PC-9 (cell line): ENCODE results near the gene ARHGEF3.

Source experiments
- CTCF ChIP-seq: fragments of 200-600 bp; sonication (generic); conservative IDR thresholded peaks from 2 replicates; pipeline ENCODE4 v1.6.1; 2017; ENCODE audit warnings: mixed run types, antibody characterized with exemption, mild to moderate bottlenecking, moderate library complexity
- EZH2 ChIP-seq: fragments of 200-600 bp; sonication (generic); IDR thresholded peaks from 2 replicates; pipeline ENCODE4 v1.8.0; 2017; ENCODE audit warnings: antibody characterized with exemption, low read depth

GRCh38 chr3:56844536-56844935 is 42.8 kb upstream of the ARHGEF3 start:
- TF ChIP-seq CTCF (no peak), EZH2 (no peak)
